DMS 273 (cell line): Measurements from ENCODE around the gene TBXT.

ENCODE experiments used
- DNase-seq: peaks from one replicate; lab custom pipeline; 2025; ENCODE audit not compliant: unreplicated experiment; lab: John Stamatoyannopoulos, UW

Gene TBXT

GRCh38 chr6:166119116-166119911 is 48.3 kb downstream of the TBXT start:
- no peak for DNase-seq

- DNase-seq, result no peak
Measured at GRCh38 chr6:166115609-166116008, 52.0 kb downstream of the TBXT start.

- DNase-seq, result peak; percentile 12
Measured at GRCh38 chr6:166112580-166112979, 55.1 kb downstream of the TBXT start.

- no peak for DNase-seq
Measured at GRCh38 chr6:166109608-166110007, 58.0 kb downstream of the TBXT start.
